HCT116 (cell line): ENCODE measurements around the gene STH. TPM values are rescaled to one million over a fixed set of nuclear protein-coding genes. Genes with fewer than 3 reads are reported as not detected.

Experiments
- ATAC-seq: fragments of 200-7000 bp; cut with Tn5 transposase; 2 replicates; pipeline ENCODE4 v1.9.1; 2020; ENCODE audit warnings: mild to moderate bottlenecking, moderate library complexity
- BruUV-seq: library from RNA; stranded (reverse); fragments of 400-500 nt; replicated peaks from 2 replicates; lab custom pipeline; 2021; lab: Mats Ljungman, UMichigan
- CTCF ChIA-PET: fragments of 300-600 bp; sonication (Branson Sonifier 250); formaldehyde crosslinking; loops from one replicate; lab custom pipeline; 2021; ENCODE audit warnings: antibody characterized with exemption; lab: Charles Lee
- POLR2A ChIA-PET: fragments of 300-600, 350-600 bp; sonication (Branson Sonifier 250); formaldehyde crosslinking; loops from one replicate; lab custom pipeline; 2021; ENCODE audit warnings: antibody characterized with exemption; lab: Charles Lee
- RAD21 ChIA-PET, 2 experiments: fragments of 300-600 bp; sonication (Branson Sonifier 250); formaldehyde crosslinking; loops; one replicate each; lab custom pipeline; 2023; ENCODE audit warnings: low total read pairs in 2 of 2; ENCODE audit not compliant: uncharacterized antibody in 2 of 2, unreplicated experiment in 2 of 2, low non-redundant PET in 1 of 2; lab: Charles Lee
- DNase-seq: peaks from one replicate; pipeline ENCODE4 v3.0.0-alpha.2; 2010; ENCODE audit warnings: low read depth, low spot score
- H2AFZ ChIP-seq: fragments of 200-600 bp; shearing (Covaris generic), sonication (generic); 2 replicates; pipeline ENCODE4 v1.6.1; 2017; ENCODE audit warnings: low read depth, mixed run types, mixed read lengths, antibody characterized with exemption, low read length; ENCODE audit not compliant: poor library complexity, severe bottlenecking
- H3K27ac ChIP-seq: 2 replicates; pipeline ENCODE4 v1.5.1; 2012; ENCODE audit warnings: low read depth, low read length
- H3K27me3 ChIP-seq: fragments of 200-600 bp; sonication (generic); 2 replicates; pipeline ENCODE4 v1.6.1; 2016; ENCODE audit warnings: mixed run types, low read length, mixed read lengths; ENCODE audit not compliant: insufficient read depth
- H3K36me3 ChIP-seq, 2 experiments: fragments of 200-500 bp in 1 of 2; fragments of 200-600 bp in 1 of 2; sonication (Bioruptor generic) in 1 of 2; sonication (generic) in 1 of 2; 2 replicates each; pipeline versions ENCODE4 v1.5.1 to v1.6.1; 2014 to 2016; ENCODE audit warnings: low read length in 2 of 2, inconsistent platforms in 1 of 2, mixed read lengths in 1 of 2, mixed run types in 1 of 2; ENCODE audit not compliant: insufficient read depth in 2 of 2, control insufficient read depth in 1 of 2
- H3K4me1 ChIP-seq, 2 experiments: fragments of 200-600 bp in 1 of 2; sonication (generic) in 1 of 2; 2 replicates each; pipeline versions ENCODE4 v1.5.1 to v1.6.1; 2012 to 2017; ENCODE audit warnings: low read length in 2 of 2, inconsistent platforms in 1 of 2, mild to moderate bottlenecking in 1 of 2, mixed read lengths in 1 of 2, mixed run types in 1 of 2, moderate library complexity in 1 of 2; ENCODE audit not compliant: insufficient read depth in 2 of 2, control insufficient read depth in 1 of 2
- H3K4me2 ChIP-seq: fragments of 200-600 bp; sonication (generic); 2 replicates; pipeline ENCODE4 v1.6.1; 2017; ENCODE audit warnings: mixed run types, low read length, mixed read lengths
- H3K4me3 ChIP-seq, 2 experiments: fragments of 200-600 bp in 1 of 2; sonication (generic) in 1 of 2; replicated peaks in 1 of 2; 2 replicates each; pipeline ENCODE4 v1.5.1; 2011 to 2016; ENCODE audit warnings: low read length in 2 of 2, control low read depth in 1 of 2, low read depth in 1 of 2, mild to moderate bottlenecking in 1 of 2, mixed read lengths in 1 of 2, mixed run types in 1 of 2
- H3K79me2 ChIP-seq: fragments of 200-600 bp; sonication (generic); 2 replicates; pipeline ENCODE4 v1.6.1; 2017; ENCODE audit warnings: mild to moderate bottlenecking, mixed run types, low read length, moderate library complexity, mixed read lengths; ENCODE audit not compliant: insufficient read depth
- H3K9ac ChIP-seq: fragments of 200-600 bp; sonication (generic); 2 replicates; pipeline ENCODE4 v1.6.1; 2016; ENCODE audit warnings: low read length, mixed read lengths
- H3K9me2 ChIP-seq: fragments of 200-600 bp; sonication (generic), shearing (Covaris generic); 2 replicates; pipeline ENCODE4 v1.6.1; 2017; ENCODE audit warnings: mixed run types, mild to moderate bottlenecking, moderate library complexity; ENCODE audit not compliant: insufficient read depth
- H3K9me3 ChIP-seq, 2 experiments: fragments of 200-500 bp in 1 of 2; fragments of 200-600 bp in 1 of 2; sonication (Bioruptor generic) in 1 of 2; sonication (generic) in 1 of 2; 2 replicates each; pipeline ENCODE4 v1.6.1; 2014 to 2017; ENCODE audit warnings: low read length in 2 of 2, mixed read lengths in 2 of 2, inconsistent platforms in 1 of 2, low read depth in 1 of 2, mild to moderate bottlenecking in 1 of 2, mixed run types in 1 of 2, moderate library complexity in 1 of 2; ENCODE audit not compliant: control insufficient read depth in 1 of 2, insufficient read depth in 1 of 2
- H4K20me1 ChIP-seq: fragments of 200-600 bp; sonication (generic), shearing (Covaris generic); 2 replicates; pipeline ENCODE4 v1.6.1; 2017; ENCODE audit warnings: mixed run types, mild to moderate bottlenecking, moderate library complexity; ENCODE audit not compliant: insufficient read depth
- ELF1 ChIP-seq: IDR thresholded peaks from 2 replicates; pipeline ENCODE4 v1.6.1; 2012; ENCODE audit warnings: low read depth, borderline replicate concordance
- EZH2 ChIP-seq: fragments of 200-600 bp; sonication (generic); IDR thresholded peaks from 2 replicates; pipeline ENCODE4 v1.6.1; 2017; ENCODE audit warnings: antibody characterized with exemption, mixed run types
- JUND ChIP-seq: IDR thresholded peaks from 2 replicates; pipeline ENCODE4 v1.6.1; 2012
- RAD21 ChIP-seq: IDR thresholded peaks from 2 replicates; pipeline ENCODE4 v1.6.1; 2012; ENCODE audit warnings: low read depth, mild to moderate bottlenecking
- SP1 ChIP-seq: IDR thresholded peaks from 2 replicates; pipeline ENCODE4 v1.6.1; 2012; ENCODE audit warnings: low read depth
- YY1 ChIP-seq: IDR thresholded peaks from 2 replicates; pipeline ENCODE4 v1.6.1; 2011; ENCODE audit warnings: low read length, low read depth, moderate library complexity, mild to moderate bottlenecking; ENCODE audit not compliant: insufficient replicate concordance; ENCODE audit errors: extremely low read depth
- ZNF274 ChIP-seq: fragments of 200-500 bp; sonication (Bioruptor generic); IDR thresholded peaks from 2 replicates; pipeline ENCODE4 v1.6.1; 2014; ENCODE audit warnings: mild to moderate bottlenecking, low read depth, low read length, inconsistent platforms
- intact Hi-C: fragments of 100-400 bp; cut with micrococcal nuclease; formaldehyde crosslinking; loops from 2 replicates; pipeline ENCODE4 v1.10.0; 2022
- total RNA-seq: library from RNA; stranded (reverse); gene quantifications from one replicate; pipeline ENCODE4 v1.2.1, GENCODE V29; 2021; ENCODE audit not compliant: unreplicated experiment
- TF ChIP-seq, protein P1 (sequence below), 3 experiments: fragments of 200-600 bp in 1 of 3; sonication (generic) in 1 of 3; IDR thresholded peaks in 2 of 3; conservative IDR thresholded peaks in 1 of 3; 2 replicates each; pipeline ENCODE4 v1.5.1; 2012 to 2017; ENCODE audit warnings: low read depth in 2 of 3, low read length in 2 of 3, antibody characterized with exemption in 1 of 3, borderline replicate concordance in 1 of 3, control low read depth in 1 of 3, mild to moderate bottlenecking in 1 of 3, mixed read lengths in 1 of 3, mixed run types in 1 of 3, moderate library complexity in 1 of 3; ENCODE audit not compliant: insufficient read depth in 1 of 3
- TF ChIP-seq, protein P2 (sequence below): IDR thresholded peaks from 2 replicates; pipeline ENCODE4 v1.6.1; 2012

Gene STH
- total RNA-seq, 1 experiment from 2014 or later: not detected

DNA sequence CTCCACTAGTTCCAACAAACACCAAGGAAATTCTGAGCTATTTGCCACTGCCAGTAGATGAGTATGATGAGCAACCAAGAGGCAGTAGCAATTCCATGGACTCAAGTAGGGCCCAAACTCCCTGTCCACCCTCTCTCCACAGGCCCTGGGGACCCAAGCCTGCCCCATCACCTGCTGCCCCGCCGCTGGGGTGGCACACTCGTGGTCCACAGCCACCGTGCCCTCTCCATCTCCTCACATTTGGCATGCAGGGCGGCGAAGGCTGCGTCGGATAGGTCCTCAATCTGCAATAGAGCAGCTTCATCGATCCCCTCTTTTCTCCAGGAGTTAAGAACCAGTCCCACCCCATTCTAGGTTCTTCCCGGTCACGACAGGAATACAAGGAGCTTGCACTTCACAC lies 33.9 kb downstream of the STH start (continued):
- TF ChIP-seq, protein P1, sequence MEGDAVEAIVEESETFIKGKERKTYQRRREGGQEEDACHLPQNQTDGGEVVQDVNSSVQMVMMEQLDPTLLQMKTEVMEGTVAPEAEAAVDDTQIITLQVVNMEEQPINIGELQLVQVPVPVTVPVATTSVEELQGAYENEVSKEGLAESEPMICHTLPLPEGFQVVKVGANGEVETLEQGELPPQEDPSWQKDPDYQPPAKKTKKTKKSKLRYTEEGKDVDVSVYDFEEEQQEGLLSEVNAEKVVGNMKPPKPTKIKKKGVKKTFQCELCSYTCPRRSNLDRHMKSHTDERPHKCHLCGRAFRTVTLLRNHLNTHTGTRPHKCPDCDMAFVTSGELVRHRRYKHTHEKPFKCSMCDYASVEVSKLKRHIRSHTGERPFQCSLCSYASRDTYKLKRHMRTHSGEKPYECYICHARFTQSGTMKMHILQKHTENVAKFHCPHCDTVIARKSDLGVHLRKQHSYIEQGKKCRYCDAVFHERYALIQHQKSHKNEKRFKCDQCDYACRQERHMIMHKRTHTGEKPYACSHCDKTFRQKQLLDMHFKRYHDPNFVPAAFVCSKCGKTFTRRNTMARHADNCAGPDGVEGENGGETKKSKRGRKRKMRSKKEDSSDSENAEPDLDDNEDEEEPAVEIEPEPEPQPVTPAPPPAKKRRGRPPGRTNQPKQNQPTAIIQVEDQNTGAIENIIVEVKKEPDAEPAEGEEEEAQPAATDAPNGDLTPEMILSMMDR (IDR thresholded peaks at IDR 0.05 in 2 of 3, conservative IDR thresholded peaks at IDR 0.05 in 1 of 3; ENCODE audit: borderline replicate concordance in 1 of 3, insufficient read depth in 1 of 3, low read depth in 2 of 3, low read length in 2 of 3): no peak
- TF ChIP-seq EZH2 (no peak), ELF1 (no peak), ZNF274 (no peak), JUND (no peak)
- TF ChIP-seq, protein P2, sequence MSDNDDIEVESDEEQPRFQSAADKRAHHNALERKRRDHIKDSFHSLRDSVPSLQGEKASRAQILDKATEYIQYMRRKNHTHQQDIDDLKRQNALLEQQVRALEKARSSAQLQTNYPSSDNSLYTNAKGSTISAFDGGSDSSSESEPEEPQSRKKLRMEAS: no peak
- TF ChIP-seq, all 23 proteins: peak for 0

DNA sequence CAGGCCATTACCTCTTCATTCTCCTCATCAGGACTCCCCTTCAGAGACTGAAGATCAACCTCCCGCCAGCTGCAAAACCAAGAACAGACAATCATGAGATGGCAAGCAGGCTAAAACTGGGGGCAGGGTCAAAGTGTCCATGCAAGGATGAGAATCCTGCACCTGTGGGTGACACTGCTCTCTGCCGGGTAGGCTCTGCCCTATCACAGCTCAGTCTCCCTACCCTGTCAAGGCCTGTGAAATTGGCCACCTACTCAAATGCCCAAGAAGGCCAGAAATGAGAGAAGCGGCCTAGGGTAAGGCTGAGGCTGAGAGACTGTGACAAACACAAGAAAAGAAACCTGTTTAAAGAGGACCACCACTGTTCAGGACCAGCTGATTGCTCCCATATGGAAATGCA lies 34.3 kb downstream of the STH start:
- CTCF ChIA-PET: interaction anchor here (5.5 kb wide), 1 partner anchor 11 kb away, joined by 28 read pairs; no protein-coding TSS in a partner anchor
- H3K36me3 ChIP-seq: peaks cover 66 to 71% of the 10 kb centered on the region in 2 experiments
- no peaks in the 10 kb centered on the region; the same call in 1 of the 2 replicates for H4K20me1 ChIP-seq
- H3K4me3 ChIP-seq: no peak overlapping the region
- no peak overlapping the region for H3K9ac ChIP-seq
- no peak overlapping the region for H3K4me2 ChIP-seq
- no peak for ATAC-seq
- no peaks in the 10 kb centered on the region for H3K4me1 ChIP-seq
- intact Hi-C loops: no loop called here
- no peaks in the 10 kb centered on the region for H3K27me3 ChIP-seq
- POLR2A ChIA-PET: interaction anchor here (0.8 kb wide), 1 partner anchor 18 kb away, joined by 3 read pairs; no protein-coding TSS in a partner anchor
- H3K79me2 ChIP-seq: no peaks in the 10 kb centered on the region
- no peaks in the 10 kb centered on the region for H3K9me3 ChIP-seq
- no TSS peak for BruUV-seq
- RAD21 ChIA-PET: no interaction called here
- TF ChIP-seq ELF1: no peak
- TF ChIP-seq YY1: no peak
- TF ChIP-seq RAD21: no peak
- TF ChIP-seq SP1: no peak
- H3K27ac ChIP-seq: no peak overlapping the region
- no peak overlapping the region for H2AFZ ChIP-seq
- no peaks in the 10 kb centered on the region for H3K9me2 ChIP-seq
- DNase-seq: no peak
